GM12891 (cell line): ENCODE measurements around the gene SIL1.

Experiments
- POLR2A ChIP-seq: IDR thresholded peaks from 2 replicates; pipeline ENCODE4 v1.6.1; 2011; ENCODE audit warnings: low read depth, low read length, control low read depth
- POLR2AphosphoS5 ChIP-seq: IDR thresholded peaks from 2 replicates; pipeline ENCODE4 v1.6.1; 2011; ENCODE audit warnings: low read depth, low read length, control low read depth
- TAF1 ChIP-seq: IDR thresholded peaks from 2 replicates; pipeline ENCODE4 v1.6.1; 2011; ENCODE audit warnings: low read depth, low read length, control low read depth

DNA sequence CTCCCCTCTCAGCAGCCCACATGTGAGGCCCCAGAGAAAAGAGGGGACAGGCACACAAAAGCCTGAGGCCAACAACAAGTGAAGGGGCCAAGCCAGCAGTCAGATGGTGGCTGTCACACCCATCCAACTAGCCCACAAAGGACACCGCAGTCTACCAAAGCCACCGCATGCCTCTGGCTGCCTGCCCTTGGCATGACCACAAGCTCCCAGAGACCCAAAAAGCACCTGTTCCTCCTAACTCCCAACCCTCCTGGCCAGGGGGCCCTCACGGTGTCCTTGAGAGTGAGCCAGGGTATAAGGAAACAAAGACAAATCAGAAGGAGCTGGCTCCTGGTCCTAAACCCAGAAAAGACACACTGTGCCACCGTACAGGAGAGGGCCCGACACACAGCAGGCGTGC is 245.2 kb downstream of the SIL1 start:
- TF ChIP-seq POLR2A (no peak), POLR2AphosphoS5 (no peak), TAF1 (no peak)
